ENCODE results near the gene AP3M1.

AP3M1 gene

GRCh38 chr10:74099420-74099819 is 51.2 kb downstream of the AP3M1 start:
- TF ChIP-seq, protein P1, sequence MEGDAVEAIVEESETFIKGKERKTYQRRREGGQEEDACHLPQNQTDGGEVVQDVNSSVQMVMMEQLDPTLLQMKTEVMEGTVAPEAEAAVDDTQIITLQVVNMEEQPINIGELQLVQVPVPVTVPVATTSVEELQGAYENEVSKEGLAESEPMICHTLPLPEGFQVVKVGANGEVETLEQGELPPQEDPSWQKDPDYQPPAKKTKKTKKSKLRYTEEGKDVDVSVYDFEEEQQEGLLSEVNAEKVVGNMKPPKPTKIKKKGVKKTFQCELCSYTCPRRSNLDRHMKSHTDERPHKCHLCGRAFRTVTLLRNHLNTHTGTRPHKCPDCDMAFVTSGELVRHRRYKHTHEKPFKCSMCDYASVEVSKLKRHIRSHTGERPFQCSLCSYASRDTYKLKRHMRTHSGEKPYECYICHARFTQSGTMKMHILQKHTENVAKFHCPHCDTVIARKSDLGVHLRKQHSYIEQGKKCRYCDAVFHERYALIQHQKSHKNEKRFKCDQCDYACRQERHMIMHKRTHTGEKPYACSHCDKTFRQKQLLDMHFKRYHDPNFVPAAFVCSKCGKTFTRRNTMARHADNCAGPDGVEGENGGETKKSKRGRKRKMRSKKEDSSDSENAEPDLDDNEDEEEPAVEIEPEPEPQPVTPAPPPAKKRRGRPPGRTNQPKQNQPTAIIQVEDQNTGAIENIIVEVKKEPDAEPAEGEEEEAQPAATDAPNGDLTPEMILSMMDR (IDR thresholded peaks at IDR 0.05; ENCODE audit: low read depth, low read length, missing control alignments) = no peak
- Histone ChIP-seq H3K36me3 (replicated peaks) (peaks cover 92% of the 10 kb centered on the region), H3K27ac (no peak overlapping the region), H3K27me3 (replicated peaks) (no peaks in the 10 kb centered on the region), H3K4me3 (ENCODE audit: low read depth, low read length) (no peak overlapping the region)
- DNase-seq = no peak
- in situ Hi-C loops (cut with HindIII; ENCODE audit: low pct_ligation_motif_present, low sequenced_read_pairs) = no loop called here

- TF ChIP-seq, protein P1 (IDR thresholded peaks at IDR 0.05; ENCODE audit: low read depth, low read length, missing control alignments) = no peak
- Histone ChIP-seq H3K4me3 (ENCODE audit: low read depth, low read length) (no peak overlapping the region), H3K36me3 (replicated peaks) (peaks cover 92% of the 10 kb centered on the region), H3K27ac (no peak overlapping the region), H3K27me3 (replicated peaks) (no peaks in the 10 kb centered on the region)
- in situ Hi-C loops (cut with HindIII; ENCODE audit: low pct_ligation_motif_present, low sequenced_read_pairs) = no loop called here
- DNase-seq = no peak
Measured at GRCh38 chr10:74097776-74098175, 52.9 kb downstream of the AP3M1 start.

DNA sequence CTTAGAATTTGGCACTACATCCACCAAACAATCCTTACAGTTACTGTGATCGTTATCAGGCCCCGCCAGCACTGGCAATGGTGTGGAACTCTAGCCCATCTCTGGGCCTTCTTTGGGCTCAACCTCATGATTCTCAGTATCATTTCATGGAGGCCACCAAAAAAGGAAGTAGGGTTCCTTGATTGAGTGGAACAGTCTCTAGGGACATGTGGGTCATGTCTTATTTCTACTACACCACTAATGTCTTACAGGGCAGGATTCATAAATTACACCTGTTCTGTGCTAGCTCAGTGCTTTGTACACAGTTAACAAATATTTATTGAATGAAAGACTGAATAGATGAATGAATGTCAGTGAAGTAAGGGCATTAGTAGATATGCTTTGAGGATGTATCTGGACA is 53.9 kb downstream of the AP3M1 start:
- H3K27ac ChIP-seq = no peak overlapping the region
- in situ Hi-C loops (cut with HindIII; ENCODE audit: low pct_ligation_motif_present, low sequenced_read_pairs) = no loop called here
- H3K4me3 ChIP-seq (ENCODE audit: low read depth, low read length) = no peak overlapping the region
- no peak for DNase-seq
- peaks cover 92% of the 10 kb centered on the region for H3K36me3 ChIP-seq (replicated peaks)
- TF ChIP-seq, protein P1 (IDR thresholded peaks at IDR 0.05; ENCODE audit: low read depth, low read length, missing control alignments) = no peak
- no peaks in the 10 kb centered on the region for H3K27me3 ChIP-seq (replicated peaks)

GRCh38 chr10:74094231-74094630 is 56.4 kb downstream of the AP3M1 start:
- in situ Hi-C loops (cut with HindIII; ENCODE audit: low pct_ligation_motif_present, low sequenced_read_pairs) = no loop called here
- H3K4me3 ChIP-seq (ENCODE audit: low read depth, low read length) = no peak overlapping the region
- no peak overlapping the region for H3K27ac ChIP-seq
- H3K27me3 ChIP-seq (replicated peaks) = no peaks in the 10 kb centered on the region
- peaks cover 89% of the 10 kb centered on the region for H3K36me3 ChIP-seq (replicated peaks)
- DNase-seq = no peak
- TF ChIP-seq, protein P1 (IDR thresholded peaks at IDR 0.05; ENCODE audit: low read depth, low read length, missing control alignments) = no peak

GRCh38 chr10:74093530-74094164 is 57.0 kb downstream of the AP3M1 start:
- TF ChIP-seq, protein P1 (IDR thresholded peaks at IDR 0.05; ENCODE audit: low read depth, low read length, missing control alignments) = no peak
- DNase-seq = no peak
- no peaks in the 10 kb centered on the region for H3K27me3 ChIP-seq (replicated peaks)
- peaks cover 89% of the 10 kb centered on the region for H3K36me3 ChIP-seq (replicated peaks)
- in situ Hi-C loops (cut with HindIII; ENCODE audit: low pct_ligation_motif_present, low sequenced_read_pairs) = no loop called here
- no peak overlapping the region for H3K4me3 ChIP-seq (ENCODE audit: low read depth, low read length)
- H3K27ac ChIP-seq = no peak overlapping the region

DNA sequence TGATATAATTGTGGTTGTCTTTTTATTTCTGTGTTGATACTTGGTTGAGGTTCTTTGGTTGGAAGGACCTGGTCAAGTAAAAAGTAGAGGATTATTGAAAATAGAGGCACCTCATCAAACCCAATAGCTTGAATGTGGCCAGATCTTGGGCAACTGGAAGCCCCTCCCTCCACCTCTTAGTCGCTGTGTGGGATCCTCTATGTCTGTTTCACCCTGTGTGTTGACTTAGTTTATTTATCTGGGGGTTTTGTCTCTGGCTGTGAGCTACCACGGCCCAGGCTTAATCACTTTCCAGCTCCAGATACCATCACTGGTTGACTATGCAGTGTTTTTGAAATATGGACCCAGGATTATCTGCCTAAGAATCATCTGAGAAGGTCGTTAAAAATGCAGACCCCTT is 58.3 kb downstream of the AP3M1 start:
- Histone ChIP-seq H3K27ac (no peak overlapping the region), H3K4me3 (ENCODE audit: low read depth, low read length) (no peak overlapping the region), H3K27me3 (replicated peaks) (no peaks in the 10 kb centered on the region), H3K36me3 (replicated peaks) (peaks cover 83% of the 10 kb centered on the region)
- DNase-seq = no peak
- in situ Hi-C loops (cut with HindIII; ENCODE audit: low pct_ligation_motif_present, low sequenced_read_pairs) = no loop called here
- TF ChIP-seq, protein P1 (IDR thresholded peaks at IDR 0.05; ENCODE audit: low read depth, low read length, missing control alignments) = no peak

Data from brain microvascular endothelial cell (primary cell).